Mucosa of descending colon (tissue), 3 donors: Measurements from ENCODE around the gene ZBTB42. TPM values are rescaled to one million over a fixed set of nuclear protein-coding genes. Genes with fewer than 3 reads are reported as not detected.

Source experiments
- ATAC-seq: fragments of 200-7000 bp; cut with Tn5 transposase; one replicate; pipeline ENCODE4 v1.9.1; 2020; ENCODE audit warnings: mild to moderate bottlenecking, moderate library complexity
- DNase-seq, 3 donors: peaks; one replicate each; pipeline ENCODE4 v3.0.0-alpha.2; 2020
- H3K36me3 ChIP-seq: fragments of 200-600 bp; one replicate; pipeline ENCODE4 v1.8.0; 2021; ENCODE audit warnings: low read depth, mild to moderate bottlenecking
- H3K4me1 ChIP-seq: fragments of 200-600 bp; one replicate; pipeline ENCODE4 v1.8.0; 2021; ENCODE audit warnings: low read depth, mild to moderate bottlenecking
- H3K4me3 ChIP-seq: fragments of 200-600 bp; one replicate; pipeline ENCODE4 v1.8.0; 2021; ENCODE audit warnings: mild to moderate bottlenecking
- H3K9me3 ChIP-seq: fragments of 200-600 bp; one replicate; pipeline ENCODE4 v1.8.0; 2021; ENCODE audit warnings: mild to moderate bottlenecking
- intact Hi-C, 2 donors: fragments of 100-400 bp; cut with DNase I in 1 of 2; cut with micrococcal nuclease in 1 of 2; formaldehyde crosslinking; loops; one replicate each; pipeline versions ENCODE4 v1.11.0 to v1.11.1; 2022; cut with DNase I, micrococcal nuclease
- total RNA-seq, 3 donors: library from RNA; stranded (reverse); fragmentation: NEBNext Ultra II Directional in 2 of 3; extraction: Animal tissue kit (Norgen Biotek cat#: 25700) in 2 of 3; gene quantifications; one replicate each; pipeline versions ENCODE4 v1.2.1 to v1.2.4, GENCODE V29; 2021 to 2023
- TF ChIP-seq, protein P1 (sequence below): fragments of 200-600 bp; IDR thresholded peaks from one replicate; pipeline ENCODE4 v1.8.0; 2022; ENCODE audit warnings: antibody characterized with exemption, mild to moderate bottlenecking
- donor health status: DM: no; HTN: no; CAD: no; lungs with moderate emphysema.
- donor health status: DM: no; HTN: no; CAD: no.
- donor health status: DM: no; HTN: yes; CAD: no.

ZBTB42 gene
- total RNA-seq, 3 donors from 2014 or later = 6.5 to 10.6 (median 7.8) TPM

DNA sequence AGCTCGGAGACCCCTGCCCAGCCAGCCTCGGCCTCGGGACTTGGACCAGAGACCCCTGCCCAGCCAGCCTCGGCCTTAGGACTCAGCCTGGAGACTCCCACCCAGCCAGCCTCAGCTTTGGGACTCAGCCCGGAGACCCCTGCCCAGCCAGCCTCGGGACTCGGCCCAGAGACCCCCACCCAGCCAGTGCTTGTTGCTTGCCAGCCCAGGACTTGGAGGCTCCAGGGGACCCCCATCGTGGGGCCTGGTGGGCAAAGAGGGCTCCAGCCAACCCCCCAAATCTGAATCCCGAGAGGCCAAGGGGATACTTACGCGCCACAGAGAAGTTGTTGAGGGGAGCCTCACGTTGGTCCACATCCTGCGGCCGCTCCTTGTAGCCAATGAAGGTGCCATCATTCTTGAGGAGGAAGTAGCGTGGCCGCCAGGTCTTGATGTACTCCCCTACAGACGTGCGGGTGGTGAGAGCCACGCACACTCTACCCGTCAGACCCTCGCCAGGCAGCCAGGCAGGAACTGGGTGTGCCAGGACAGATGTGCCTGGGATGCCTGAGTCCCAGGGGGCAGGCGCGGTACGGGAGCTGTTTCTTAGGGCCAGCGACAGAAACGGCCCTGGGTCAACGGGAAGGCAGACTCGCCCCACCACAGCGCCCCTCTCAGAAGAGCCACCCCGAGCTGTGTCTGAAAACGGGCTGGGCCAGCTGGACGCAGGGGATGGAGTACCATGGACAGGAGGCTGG lies 21.0 kb upstream of the ZBTB42 start:
- H3K4me3 ChIP-seq = no peak overlapping the region
- TF ChIP-seq, protein P1, sequence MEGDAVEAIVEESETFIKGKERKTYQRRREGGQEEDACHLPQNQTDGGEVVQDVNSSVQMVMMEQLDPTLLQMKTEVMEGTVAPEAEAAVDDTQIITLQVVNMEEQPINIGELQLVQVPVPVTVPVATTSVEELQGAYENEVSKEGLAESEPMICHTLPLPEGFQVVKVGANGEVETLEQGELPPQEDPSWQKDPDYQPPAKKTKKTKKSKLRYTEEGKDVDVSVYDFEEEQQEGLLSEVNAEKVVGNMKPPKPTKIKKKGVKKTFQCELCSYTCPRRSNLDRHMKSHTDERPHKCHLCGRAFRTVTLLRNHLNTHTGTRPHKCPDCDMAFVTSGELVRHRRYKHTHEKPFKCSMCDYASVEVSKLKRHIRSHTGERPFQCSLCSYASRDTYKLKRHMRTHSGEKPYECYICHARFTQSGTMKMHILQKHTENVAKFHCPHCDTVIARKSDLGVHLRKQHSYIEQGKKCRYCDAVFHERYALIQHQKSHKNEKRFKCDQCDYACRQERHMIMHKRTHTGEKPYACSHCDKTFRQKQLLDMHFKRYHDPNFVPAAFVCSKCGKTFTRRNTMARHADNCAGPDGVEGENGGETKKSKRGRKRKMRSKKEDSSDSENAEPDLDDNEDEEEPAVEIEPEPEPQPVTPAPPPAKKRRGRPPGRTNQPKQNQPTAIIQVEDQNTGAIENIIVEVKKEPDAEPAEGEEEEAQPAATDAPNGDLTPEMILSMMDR = no peak
- no peaks in the 10 kb centered on the region for H3K4me1 ChIP-seq
- DNase-seq (no peak), ATAC-seq (no peak)
- intact Hi-C loops = no loop called here
- H3K36me3 ChIP-seq = no peaks in the 10 kb centered on the region
- H3K9me3 ChIP-seq = no peaks in the 10 kb centered on the region

DNA sequence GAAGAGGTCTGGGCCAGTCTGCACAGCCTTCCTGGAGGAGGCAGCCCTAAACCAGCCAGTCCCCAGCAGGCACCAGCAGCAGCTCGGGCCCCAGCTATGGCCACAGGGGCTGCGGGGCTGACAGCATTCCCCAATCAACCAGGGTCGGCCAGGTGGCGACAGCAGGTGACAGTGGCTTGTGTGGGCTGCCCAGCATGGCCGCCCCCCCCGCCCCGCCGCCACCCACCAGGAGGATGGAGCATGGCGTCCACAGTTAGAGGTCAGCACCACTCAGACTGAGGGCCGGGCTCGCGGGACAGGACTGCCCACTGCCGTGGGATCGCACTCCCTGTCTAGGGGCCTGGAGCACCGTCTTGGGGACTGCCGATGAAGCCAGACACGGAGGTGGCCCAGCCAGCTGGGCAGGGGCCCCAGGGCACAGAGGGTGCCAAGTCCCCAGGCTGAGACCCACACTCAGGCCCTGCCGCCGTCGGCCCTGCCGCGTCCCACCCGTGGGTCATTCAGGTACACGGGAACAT lies 20.3 kb upstream of the ZBTB42 start:
- Histone ChIP-seq H3K36me3 (no peaks in the 10 kb centered on the region), H3K4me3 (no peak overlapping the region), H3K9me3 (no peaks in the 10 kb centered on the region), H3K4me1 (no peaks in the 10 kb centered on the region)
- intact Hi-C loops = no loop called here
- TF ChIP-seq, protein P1 = no peak
- DNase-seq (no peak), ATAC-seq (no peak)

DNA sequence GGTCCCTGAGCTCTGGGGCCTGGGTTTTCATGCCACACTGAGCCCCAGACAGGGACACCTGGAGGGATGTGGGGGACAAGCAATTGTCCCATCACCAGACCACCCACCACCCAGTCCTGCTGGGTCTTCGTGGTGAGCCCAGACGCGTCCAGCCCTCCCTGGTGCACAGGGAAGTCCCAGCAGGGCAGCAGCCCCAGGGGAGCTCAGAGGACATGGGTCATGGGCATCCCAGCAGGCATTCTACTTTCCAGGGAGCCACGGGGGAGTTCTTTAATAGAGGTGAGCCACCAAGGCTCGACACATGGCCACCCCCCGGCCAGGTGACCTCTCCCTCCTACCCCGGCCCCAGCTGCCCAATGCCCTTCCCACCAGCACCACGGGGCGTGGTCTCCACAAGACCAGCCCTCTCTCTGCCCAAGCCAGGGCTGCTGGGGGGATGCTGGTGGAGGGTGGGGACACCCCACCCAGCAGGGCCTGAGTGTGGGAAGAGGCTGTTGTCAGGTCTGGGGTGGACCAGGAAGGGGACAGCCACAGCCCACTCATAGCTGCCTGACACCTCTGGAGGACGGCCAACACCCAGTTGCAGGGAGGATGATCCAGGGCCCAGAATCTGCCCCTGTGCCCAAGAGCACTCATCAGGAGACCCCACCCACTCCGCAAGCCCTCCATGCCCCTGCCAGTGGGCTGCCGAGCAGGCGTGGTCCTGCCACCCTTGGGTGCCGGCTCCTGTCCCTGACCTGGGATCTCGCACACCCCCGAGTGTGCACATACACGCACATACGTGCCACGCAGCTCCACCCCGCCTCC lies 19.4 kb upstream of the ZBTB42 start:
- intact Hi-C loops = no loop called here
- no peaks in the 10 kb centered on the region for H3K36me3 ChIP-seq

DNA sequence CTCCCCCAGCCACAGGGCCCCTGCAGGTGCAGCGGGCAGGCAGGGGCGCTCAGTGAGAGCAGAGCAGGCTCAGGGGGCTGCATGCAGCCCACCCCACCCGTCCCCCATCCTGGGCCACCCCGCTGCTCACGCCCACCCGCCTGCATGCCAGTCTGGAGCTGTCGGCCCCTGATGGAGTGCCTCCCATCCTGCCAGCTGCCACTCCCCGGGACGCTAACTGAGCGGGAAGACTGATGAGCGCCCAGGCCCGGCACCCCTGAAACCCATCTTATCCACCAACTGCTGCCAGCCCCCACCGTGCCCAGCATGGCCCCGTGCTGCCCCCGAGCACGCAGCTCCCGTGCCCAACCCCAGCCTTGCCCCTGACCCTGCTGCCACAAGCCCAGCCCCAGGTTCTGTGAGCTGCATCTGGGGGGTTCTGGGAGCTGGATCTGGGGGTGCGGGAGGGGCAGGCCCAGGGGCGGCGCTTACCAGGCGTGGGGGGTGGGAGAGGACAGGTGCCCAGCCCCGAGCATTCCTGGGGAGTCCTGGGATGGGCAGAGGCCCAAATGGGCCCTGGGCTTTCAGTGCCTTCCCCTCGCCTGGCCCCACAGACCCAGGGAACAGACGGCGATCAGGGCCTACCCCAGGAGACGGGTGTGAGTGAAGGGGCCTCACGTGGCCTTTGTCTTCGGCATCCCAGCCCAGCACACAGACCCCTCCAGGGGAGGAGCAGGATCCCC lies 18.7 kb upstream of the ZBTB42 start:
- H3K4me3 ChIP-seq = no peak overlapping the region
- TF ChIP-seq, protein P1 = no peak
- H3K4me1 ChIP-seq = no peaks in the 10 kb centered on the region
- DNase-seq (no peak), ATAC-seq (no peak)
- intact Hi-C loops = no loop called here
- no peaks in the 10 kb centered on the region for H3K36me3 ChIP-seq
- no peaks in the 10 kb centered on the region for H3K9me3 ChIP-seq

More for the DNA sequence above, 19.4 kb upstream of the ZBTB42 start:
- DNase-seq = no peak
- Histone ChIP-seq H3K4me3 (no peak overlapping the region), H3K9me3 (no peaks in the 10 kb centered on the region), H3K4me1 (no peaks in the 10 kb centered on the region)
- no peak for ATAC-seq
- TF ChIP-seq, protein P1 = no peak

DNA sequence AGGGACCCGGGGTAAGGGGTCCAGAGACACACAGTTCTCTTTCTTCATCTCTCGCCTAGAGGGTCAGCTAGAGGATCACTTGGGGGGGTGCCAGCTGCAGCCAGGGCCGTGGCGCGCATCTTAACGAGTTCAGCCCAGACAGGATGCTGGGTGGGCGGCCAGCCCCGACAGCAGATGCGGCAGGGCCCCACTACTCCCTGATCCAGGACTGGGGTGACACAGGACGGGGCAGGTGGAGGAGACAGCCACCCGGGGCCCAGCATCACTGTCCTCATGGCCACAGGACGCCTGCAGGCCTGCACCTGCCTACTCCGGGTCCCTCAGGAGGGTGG lies 18.1 kb upstream of the ZBTB42 start:
- DNase-seq = no peak
- H3K4me3 ChIP-seq = no peak overlapping the region
- H3K4me1 ChIP-seq = no peaks in the 10 kb centered on the region
- no peaks in the 10 kb centered on the region for H3K36me3 ChIP-seq
- TF ChIP-seq, protein P1 = no peak
- ATAC-seq = no peak
- intact Hi-C loops = no loop called here
- H3K9me3 ChIP-seq = no peaks in the 10 kb centered on the region
